Ectodermal cell (in vitro differentiated cells): ENCODE measurements around the gene HARBI1.

Source experiments
- H3K27ac ChIP-seq: 2 replicates; pipeline ENCODE4 v1.7.0; 2013; ENCODE audit warnings: mild to moderate bottlenecking, low read depth, low read length; ENCODE audit not compliant: insufficient read depth, poor library complexity, severe bottlenecking
- H3K27me3 ChIP-seq: 2 replicates; pipeline ENCODE4 v1.7.0; 2013; ENCODE audit warnings: mild to moderate bottlenecking, low read length; ENCODE audit not compliant: insufficient read depth, control insufficient read depth, poor library complexity, severe bottlenecking
- H3K36me3 ChIP-seq: one replicate; pipeline ENCODE4 v1.7.0; 2013; ENCODE audit warnings: low read length; ENCODE audit not compliant: control insufficient read depth, insufficient read depth
- H3K4me1 ChIP-seq: one replicate; pipeline ENCODE4 v1.7.0; 2013; ENCODE audit warnings: low read length; ENCODE audit not compliant: control insufficient read depth, insufficient read depth
- H3K4me3 ChIP-seq: 2 replicates; pipeline ENCODE4 v1.7.0; 2013; ENCODE audit warnings: low read depth, low read length, control low read depth; ENCODE audit not compliant: insufficient read depth
- H3K9me3 ChIP-seq: 2 replicates; pipeline ENCODE4 v1.7.0; 2013; ENCODE audit warnings: mild to moderate bottlenecking, low read length, moderate library complexity; ENCODE audit not compliant: control insufficient read depth
- WGBS, 2 experiments: methylation state at CpG; one replicate each; pipeline ENCODE4 v1.1.7; 2013; ENCODE audit warnings: missing lambda C conversion rate in 2 of 2; 5-methylcytosine and 5-hydroxymethylcytosine counted together

Gene HARBI1

GRCh38 chr11:46655631-46656030, 38.6 kb upstream of the HARBI1 start:
- no peak overlapping the region for H3K27ac ChIP-seq
- no peaks in the 10 kb centered on the region for H3K27me3 ChIP-seq
- no peaks in the 10 kb centered on the region for H3K9me3 ChIP-seq
- H3K4me1 ChIP-seq = no peaks in the 10 kb centered on the region
- peaks cover 38% of the 10 kb centered on the region for H3K36me3 ChIP-seq
- 91 to 93% methylated on average over 4 of the region's 4 CpGs for WGBS, 2 experiments
- no peak overlapping the region for H3K4me3 ChIP-seq

GRCh38 chr11:46649180-46649738, 32.2 kb upstream of the HARBI1 start:
- WGBS, 2 experiments = 92 to 98% methylated on average over 2 of the region's 2 CpGs
- Histone ChIP-seq H3K27ac (no peak overlapping the region), H3K36me3 (peaks cover 14% of the 10 kb centered on the region), H3K27me3 (no peaks in the 10 kb centered on the region), H3K4me1 (no peaks in the 10 kb centered on the region), H3K4me3 (no peak overlapping the region), H3K9me3 (no peaks in the 10 kb centered on the region)

- Histone ChIP-seq H3K36me3 (peaks cover 3% of the 10 kb centered on the region), H3K27ac (no peak overlapping the region), H3K27me3 (no peaks in the 10 kb centered on the region), H3K4me3 (no peak overlapping the region), H3K9me3 (no peaks in the 10 kb centered on the region), H3K4me1 (no peaks in the 10 kb centered on the region)
Observed at GRCh38 chr11:46643986-46644385, 27.0 kb upstream of the HARBI1 start.

- H3K4me1 ChIP-seq = no peaks in the 10 kb centered on the region
- H3K9me3 ChIP-seq = no peaks in the 10 kb centered on the region
- H3K4me3 ChIP-seq = no peak overlapping the region
- no peak overlapping the region for H3K27ac ChIP-seq
- no peaks in the 10 kb centered on the region for H3K27me3 ChIP-seq
- peaks cover 3% of the 10 kb centered on the region for H3K36me3 ChIP-seq
- 85 to 97% methylated on average over 3 of the region's 3 CpGs for WGBS, 2 experiments
Observed at GRCh38 chr11:46643531-46643930, 26.5 kb upstream of the HARBI1 start.

- Histone ChIP-seq H3K36me3 (peaks cover 3% of the 10 kb centered on the region), H3K4me1 (no peaks in the 10 kb centered on the region), H3K9me3 (no peaks in the 10 kb centered on the region), H3K27me3 (no peaks in the 10 kb centered on the region), H3K27ac (no peak overlapping the region), H3K4me3 (no peak overlapping the region)
- WGBS, 2 experiments = 94 to 95% methylated on average over 8 of the region's 8 CpGs
Observed at GRCh38 chr11:46642627-46643335, 25.8 kb upstream of the HARBI1 start.

- H3K4me1 ChIP-seq = no peaks in the 10 kb centered on the region
- H3K27me3 ChIP-seq = no peaks in the 10 kb centered on the region
- H3K9me3 ChIP-seq = no peaks in the 10 kb centered on the region
- no peak overlapping the region for H3K4me3 ChIP-seq
- H3K27ac ChIP-seq = no peak overlapping the region
- WGBS, 2 experiments = 80 to 92% methylated on average over 3 of the region's 3 CpGs
- no peaks in the 10 kb centered on the region for H3K36me3 ChIP-seq
Observed at GRCh38 chr11:46641639-46642038, 24.6 kb upstream of the HARBI1 start.

- Histone ChIP-seq H3K4me3 (no peak overlapping the region), H3K27me3 (no peaks in the 10 kb centered on the region), H3K9me3 (no peaks in the 10 kb centered on the region), H3K27ac (no peak overlapping the region), H3K36me3 (no peaks in the 10 kb centered on the region), H3K4me1 (no peaks in the 10 kb centered on the region)
- 93% methylated on average over 6 of the region's 6 CpGs for WGBS, 2 experiments
Observed at GRCh38 chr11:46640036-46640788, 23.2 kb upstream of the HARBI1 start.

- no peaks in the 10 kb centered on the region for H3K27me3 ChIP-seq
- H3K36me3 ChIP-seq = no peaks in the 10 kb centered on the region
- no peaks in the 10 kb centered on the region for H3K9me3 ChIP-seq
- no peak overlapping the region for H3K27ac ChIP-seq
- 91 to 96% methylated on average over 7 of the region's 7 CpGs for WGBS, 2 experiments
- H3K4me1 ChIP-seq = no peaks in the 10 kb centered on the region
- no peak overlapping the region for H3K4me3 ChIP-seq
Observed at GRCh38 chr11:46639197-46639839, 22.3 kb upstream of the HARBI1 start.

GRCh38 chr11:46637546-46637945, 20.5 kb upstream of the HARBI1 start:
- no peaks in the 10 kb centered on the region for H3K9me3 ChIP-seq
- H3K36me3 ChIP-seq = no peaks in the 10 kb centered on the region
- H3K27me3 ChIP-seq = no peaks in the 10 kb centered on the region

GRCh38 chr11:46635557-46636139, 18.6 kb upstream of the HARBI1 start:
- no peak overlapping the region for H3K4me3 ChIP-seq
- H3K27ac ChIP-seq = no peak overlapping the region
- no peaks in the 10 kb centered on the region for H3K36me3 ChIP-seq
- WGBS, 2 experiments = 94 to 100% methylated on average over 4 to 5 of the region's 5 CpGs
- H3K4me1 ChIP-seq = no peaks in the 10 kb centered on the region
- no peaks in the 10 kb centered on the region for H3K27me3 ChIP-seq
- no peaks in the 10 kb centered on the region for H3K9me3 ChIP-seq

More at GRCh38 chr11:46637546-46637945, 20.5 kb upstream of the HARBI1 start:
- H3K4me3 ChIP-seq = no peak overlapping the region
- H3K27ac ChIP-seq = no peak overlapping the region
- no peaks in the 10 kb centered on the region for H3K4me1 ChIP-seq
- 93 to 97% methylated on average over 5 of the region's 5 CpGs for WGBS, 2 experiments
